Erythroblast (primary cell): ENCODE measurements around the gene PDLIM3.

Experiments used
- GATA1 ChIP-seq: IDR thresholded peaks from 2 replicates; pipeline ENCODE4 v1.6.1; 2011; ENCODE audit warnings: low read depth, mild to moderate bottlenecking, control low read depth, low read length, moderate library complexity
- POLR2A ChIP-seq: IDR thresholded peaks from 2 replicates; pipeline ENCODE4 v1.6.1; 2011; ENCODE audit warnings: mild to moderate bottlenecking, low read length

GRCh38 chr4:185562531-185562930 lies 27.2 kb upstream of the PDLIM3 start:
- TF ChIP-seq GATA1 = no peak
- no peak for TF ChIP-seq POLR2A
